ENCODE results near the gene TRIM40.

Gene TRIM40

DNA sequence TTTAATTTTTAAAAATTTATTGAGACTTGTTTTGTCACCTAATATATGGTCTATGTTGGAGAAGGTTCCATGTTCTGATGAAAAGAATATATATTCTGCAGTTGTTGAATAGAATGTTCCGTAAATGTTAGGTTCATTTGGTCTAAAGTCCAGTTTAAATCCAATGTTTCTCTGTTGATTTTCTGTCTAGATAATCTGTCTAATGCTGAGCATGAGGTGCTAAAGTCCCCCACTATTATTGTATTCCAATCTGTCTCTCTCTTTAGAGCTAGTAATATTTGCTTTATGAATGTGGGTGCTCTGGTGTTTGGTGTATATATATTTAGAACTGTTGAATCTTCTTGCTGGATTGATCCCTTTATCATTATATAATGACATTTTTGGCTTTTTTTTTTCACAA, 42.9 kb downstream of the TRIM40 start:
- TF ChIP-seq, protein P1, sequence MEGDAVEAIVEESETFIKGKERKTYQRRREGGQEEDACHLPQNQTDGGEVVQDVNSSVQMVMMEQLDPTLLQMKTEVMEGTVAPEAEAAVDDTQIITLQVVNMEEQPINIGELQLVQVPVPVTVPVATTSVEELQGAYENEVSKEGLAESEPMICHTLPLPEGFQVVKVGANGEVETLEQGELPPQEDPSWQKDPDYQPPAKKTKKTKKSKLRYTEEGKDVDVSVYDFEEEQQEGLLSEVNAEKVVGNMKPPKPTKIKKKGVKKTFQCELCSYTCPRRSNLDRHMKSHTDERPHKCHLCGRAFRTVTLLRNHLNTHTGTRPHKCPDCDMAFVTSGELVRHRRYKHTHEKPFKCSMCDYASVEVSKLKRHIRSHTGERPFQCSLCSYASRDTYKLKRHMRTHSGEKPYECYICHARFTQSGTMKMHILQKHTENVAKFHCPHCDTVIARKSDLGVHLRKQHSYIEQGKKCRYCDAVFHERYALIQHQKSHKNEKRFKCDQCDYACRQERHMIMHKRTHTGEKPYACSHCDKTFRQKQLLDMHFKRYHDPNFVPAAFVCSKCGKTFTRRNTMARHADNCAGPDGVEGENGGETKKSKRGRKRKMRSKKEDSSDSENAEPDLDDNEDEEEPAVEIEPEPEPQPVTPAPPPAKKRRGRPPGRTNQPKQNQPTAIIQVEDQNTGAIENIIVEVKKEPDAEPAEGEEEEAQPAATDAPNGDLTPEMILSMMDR (IDR thresholded peaks at IDR 0.05; ENCODE audit: poor library complexity, severe bottlenecking), result no peak
- Histone ChIP-seq H3K27ac (ENCODE audit: poor library complexity, severe bottlenecking) (no peak overlapping the region), H3K4me3 (ENCODE audit: severe bottlenecking) (no peak overlapping the region), H3K36me3 (ENCODE audit: low read depth) (no peaks in the 10 kb centered on the region), H3K27me3 (ENCODE audit: insufficient read depth, poor library complexity, severe bottlenecking) (peaks cover 18% of the 10 kb centered on the region), H3K4me1 (ENCODE audit: insufficient read depth, poor library complexity, severe bottlenecking) (no peaks in the 10 kb centered on the region), H3K9me3 (ENCODE audit: severe bottlenecking) (peaks cover 5% of the 10 kb centered on the region)
- DNase-seq (ENCODE audit: low spot score) (no peak), ATAC-seq (ENCODE audit: low read depth) (no peak)

DNA sequence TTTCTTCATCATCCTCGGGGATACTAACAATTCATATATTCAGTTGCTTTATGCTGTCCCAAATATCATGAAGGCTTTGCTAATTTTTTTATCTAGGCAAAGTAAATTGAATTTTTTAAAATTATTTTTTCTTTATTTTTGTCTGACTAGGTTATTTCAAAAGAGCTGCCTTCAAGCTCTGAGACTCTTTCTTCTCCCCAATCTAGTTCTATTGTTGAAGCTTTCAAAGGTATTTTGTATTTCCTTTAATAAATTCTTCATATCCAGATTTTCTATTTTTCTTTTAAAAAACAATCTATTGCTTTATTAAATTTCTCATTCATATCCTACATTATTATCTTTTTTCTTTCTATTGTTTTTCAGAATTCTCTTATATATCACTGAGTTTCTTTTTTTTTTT, 44.2 kb downstream of the TRIM40 start:
- TF ChIP-seq, protein P1 (IDR thresholded peaks at IDR 0.05; ENCODE audit: poor library complexity, severe bottlenecking), result no peak
- DNase-seq (ENCODE audit: low spot score) (no peak), ATAC-seq (ENCODE audit: low read depth) (no peak)
- no peaks in the 10 kb centered on the region for H3K36me3 ChIP-seq (ENCODE audit: low read depth)
- H3K4me1 ChIP-seq (ENCODE audit: insufficient read depth, poor library complexity, severe bottlenecking), result no peaks in the 10 kb centered on the region
- H3K27me3 ChIP-seq (ENCODE audit: insufficient read depth, poor library complexity, severe bottlenecking), result peaks cover 18% of the 10 kb centered on the region
- peaks cover 5% of the 10 kb centered on the region for H3K9me3 ChIP-seq (ENCODE audit: severe bottlenecking)
- no peak overlapping the region for H3K4me3 ChIP-seq (ENCODE audit: severe bottlenecking)
- H3K27ac ChIP-seq (ENCODE audit: poor library complexity, severe bottlenecking), result no peak overlapping the region

DNA sequence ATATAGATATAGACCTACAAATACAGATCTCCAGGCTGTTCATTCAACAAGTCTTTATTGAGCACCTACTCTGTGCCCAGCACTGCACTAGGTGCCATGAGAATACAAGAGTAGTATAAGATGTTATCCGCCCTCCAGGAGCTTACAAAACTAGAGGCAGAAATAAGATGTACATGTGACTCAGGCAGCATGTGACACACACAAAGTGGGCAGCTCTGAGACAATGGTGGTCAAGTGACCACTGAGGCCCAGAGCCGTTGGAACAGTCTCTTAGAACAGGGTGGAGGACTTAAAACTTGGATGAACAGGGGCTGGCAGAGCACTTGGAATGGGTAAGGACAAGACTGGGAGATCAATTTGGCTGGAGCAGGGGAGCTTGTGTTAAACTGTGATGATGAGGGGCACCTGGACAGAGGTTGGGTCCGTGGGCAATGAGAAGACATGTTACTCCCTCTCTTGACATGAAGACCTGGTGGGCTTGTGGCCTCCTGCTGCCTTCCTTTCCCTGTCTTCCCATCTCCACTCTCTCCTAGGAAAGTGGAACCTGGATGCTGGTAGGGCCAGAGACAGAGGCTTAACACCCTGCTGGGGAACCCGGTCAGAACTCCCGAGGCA, 48.6 kb downstream of the TRIM40 start:
- Histone ChIP-seq H3K27ac (ENCODE audit: poor library complexity, severe bottlenecking) (no peak overlapping the region), H3K4me3 (ENCODE audit: severe bottlenecking) (no peak overlapping the region)
- TF ChIP-seq, protein P1 (IDR thresholded peaks at IDR 0.05; ENCODE audit: poor library complexity, severe bottlenecking), result no peak

DNA sequence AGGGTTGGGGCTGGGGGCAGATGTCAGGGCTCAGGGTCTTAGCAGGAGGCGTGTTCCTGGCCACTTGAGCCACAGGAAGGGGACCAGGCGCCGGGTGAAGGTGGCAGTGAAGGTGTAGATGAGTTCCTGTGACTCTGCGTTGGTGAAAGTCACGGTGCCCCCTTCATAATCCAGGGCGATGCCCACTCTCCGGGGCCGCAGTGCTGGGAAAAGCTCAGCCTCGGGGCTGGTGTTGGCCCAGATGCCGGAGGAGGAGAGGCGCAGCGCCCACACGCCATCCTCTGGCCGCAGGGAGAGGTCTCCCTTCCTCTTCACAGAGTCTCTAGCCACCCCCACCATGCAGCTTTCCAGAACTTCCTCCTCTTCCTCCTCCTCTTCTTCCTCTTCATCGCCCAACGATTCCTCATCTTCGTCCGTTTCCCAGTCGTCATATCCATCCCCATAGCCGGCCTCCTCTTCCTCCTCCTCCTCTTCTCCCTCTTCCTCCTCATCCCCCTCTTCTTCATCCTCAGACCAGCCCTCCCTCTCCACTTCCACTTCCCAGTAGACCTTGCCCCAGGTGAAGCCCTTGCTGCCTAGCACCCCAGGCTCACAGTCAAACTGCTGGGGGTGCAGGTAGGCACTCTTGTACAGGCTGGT, 50.0 kb downstream of the TRIM40 start:
- H3K9me3 ChIP-seq (ENCODE audit: severe bottlenecking), result no peaks in the 10 kb centered on the region
- DNase-seq (ENCODE audit: low spot score) (no peak), ATAC-seq (ENCODE audit: low read depth) (no peak)
- TF ChIP-seq, protein P1 (IDR thresholded peaks at IDR 0.05; ENCODE audit: poor library complexity, severe bottlenecking), result no peak
- no peaks in the 10 kb centered on the region for H3K4me1 ChIP-seq (ENCODE audit: insufficient read depth, poor library complexity, severe bottlenecking)
- H3K27me3 ChIP-seq (ENCODE audit: insufficient read depth, poor library complexity, severe bottlenecking), result no peaks in the 10 kb centered on the region
- no peak overlapping the region for H3K27ac ChIP-seq (ENCODE audit: poor library complexity, severe bottlenecking)
- peaks cover 36% of the 10 kb centered on the region for H3K36me3 ChIP-seq (ENCODE audit: low read depth)
- no peak overlapping the region for H3K4me3 ChIP-seq (ENCODE audit: severe bottlenecking)

More for the DNA sequence above, 48.6 kb downstream of the TRIM40 start:
- Histone ChIP-seq H3K4me1 (ENCODE audit: insufficient read depth, poor library complexity, severe bottlenecking) (no peaks in the 10 kb centered on the region), H3K36me3 (ENCODE audit: low read depth) (peaks cover 23% of the 10 kb centered on the region), H3K9me3 (ENCODE audit: severe bottlenecking) (peaks cover 5% of the 10 kb centered on the region), H3K27me3 (ENCODE audit: insufficient read depth, poor library complexity, severe bottlenecking) (no peaks in the 10 kb centered on the region)
- DNase-seq (ENCODE audit: low spot score) (no peak), ATAC-seq (ENCODE audit: low read depth) (no peak)

DNA sequence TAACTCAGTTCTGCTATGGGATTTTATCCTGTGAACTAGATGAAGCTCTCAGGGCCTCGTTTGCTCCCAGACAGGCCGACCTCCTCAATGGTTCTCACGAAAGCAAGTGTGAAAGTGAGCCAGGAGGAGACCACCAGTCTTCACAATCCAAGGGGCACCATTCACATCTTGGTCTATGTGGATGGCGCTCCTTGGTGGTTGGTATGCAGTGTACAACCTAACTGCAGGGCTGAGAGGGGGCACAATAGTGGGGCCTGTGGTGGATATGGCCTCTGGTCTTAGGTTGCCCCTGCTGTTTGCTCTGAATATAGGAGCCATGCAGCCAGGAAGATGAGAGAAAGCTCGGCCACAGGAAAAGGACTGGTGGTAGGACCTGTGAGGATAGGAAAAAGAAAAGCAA, 52.6 kb downstream of the TRIM40 start:
- no peaks in the 10 kb centered on the region for H3K27me3 ChIP-seq (ENCODE audit: insufficient read depth, poor library complexity, severe bottlenecking)
- DNase-seq (ENCODE audit: low spot score) (no peak), ATAC-seq (ENCODE audit: low read depth) (no peak)
- H3K9me3 ChIP-seq (ENCODE audit: severe bottlenecking), result no peaks in the 10 kb centered on the region
- no peak overlapping the region for H3K4me3 ChIP-seq (ENCODE audit: severe bottlenecking)
- peaks cover 50% of the 10 kb centered on the region for H3K36me3 ChIP-seq (ENCODE audit: low read depth)
- TF ChIP-seq, protein P1 (IDR thresholded peaks at IDR 0.05; ENCODE audit: poor library complexity, severe bottlenecking), result no peak
- H3K4me1 ChIP-seq (ENCODE audit: insufficient read depth, poor library complexity, severe bottlenecking), result no peaks in the 10 kb centered on the region
- no peak overlapping the region for H3K27ac ChIP-seq (ENCODE audit: poor library complexity, severe bottlenecking)
